ENCODE results near the gene ZNF763. TPM values are rescaled to one million over a fixed set of nuclear protein-coding genes. Genes with fewer than 3 reads are reported as not detected.
"Not testable (repeated sequence)": the region's sequence is repeated elsewhere in the genome, so short reads cannot be mapped to it uniquely, and the experiment has no call there.

Gene ZNF763
- polyA plus RNA-seq, 2 donors, result 1.1 to 2.7 TPM

GRCh38 chr19:11941361-11941887 is 23.4 kb upstream of the ZNF763 start:
- not testable (repeated sequence) for H3K27me3 ChIP-seq (ENCODE audit: control insufficient read depth in 1 of 2, insufficient read depth in 2 of 2, low read length in 2 of 2); H3K27ac ChIP-seq (ENCODE audit: low read depth in 2 of 2, low read length in 1 of 2); H3K4me1 ChIP-seq (ENCODE audit: control insufficient read depth in 2 of 2, insufficient read depth in 2 of 2, low read length in 1 of 2); H3K4me3 ChIP-seq (ENCODE audit: low read depth in 1 of 2, low read length in 2 of 2)
- WGBS, 2 donors, result 95 to 98% methylated on average over 27 to 29 of the region's 29 CpGs
- peaks cover 9 to 10% of the 10 kb centered on the region in 2 donors for H3K36me3 ChIP-seq (ENCODE audit: control insufficient read depth in 2 of 2, insufficient read depth in 2 of 2, low read length in 1 of 2)
- H3K9me3 ChIP-seq (ENCODE audit: control insufficient read depth in 2 of 2, insufficient read depth in 1 of 2, low read depth in 1 of 2, low read length in 1 of 2), result peaks cover 29 to 43% of the 10 kb centered on the region in 2 donors

- H3K27ac ChIP-seq (ENCODE audit: low read depth in 2 of 2, low read length in 1 of 2), result no peak overlapping the region
- H3K27me3 ChIP-seq (ENCODE audit: control insufficient read depth in 1 of 2, insufficient read depth in 2 of 2, low read length in 2 of 2), result no peaks in the 10 kb centered on the region
- peaks cover 31 to 47% of the 10 kb centered on the region in 2 donors for H3K9me3 ChIP-seq (ENCODE audit: control insufficient read depth in 2 of 2, insufficient read depth in 1 of 2, low read depth in 1 of 2, low read length in 1 of 2)
- no peaks in the 10 kb centered on the region for H3K4me1 ChIP-seq (ENCODE audit: control insufficient read depth in 2 of 2, insufficient read depth in 2 of 2, low read length in 1 of 2)
- WGBS, 2 donors, result 96 to 97% methylated on average over 10 of the region's 10 CpGs
- no peak overlapping the region for H3K4me3 ChIP-seq (ENCODE audit: low read depth in 1 of 2, low read length in 2 of 2)
- H3K36me3 ChIP-seq (ENCODE audit: control insufficient read depth in 2 of 2, insufficient read depth in 2 of 2, low read length in 1 of 2), result peaks cover 9 to 13% of the 10 kb centered on the region in 2 donors
Observed at GRCh38 chr19:11942008-11942842, 22.6 kb upstream of the ZNF763 start.

GRCh38 chr19:11942843-11943108 is 22.1 kb upstream of the ZNF763 start:
- no peaks in the 10 kb centered on the region for H3K27me3 ChIP-seq (ENCODE audit: control insufficient read depth in 1 of 2, insufficient read depth in 2 of 2, low read length in 2 of 2)
- peaks cover 31 to 50% of the 10 kb centered on the region in 2 donors for H3K9me3 ChIP-seq (ENCODE audit: control insufficient read depth in 2 of 2, insufficient read depth in 1 of 2, low read depth in 1 of 2, low read length in 1 of 2)
- H3K36me3 ChIP-seq (ENCODE audit: control insufficient read depth in 2 of 2, insufficient read depth in 2 of 2, low read length in 1 of 2), result peaks cover 12 to 16% of the 10 kb centered on the region in 2 donors
- no peaks in the 10 kb centered on the region for H3K4me1 ChIP-seq (ENCODE audit: control insufficient read depth in 2 of 2, insufficient read depth in 2 of 2, low read length in 1 of 2)
- H3K4me3 ChIP-seq (ENCODE audit: low read depth in 1 of 2, low read length in 2 of 2), result no peak overlapping the region
- no peak overlapping the region for H3K27ac ChIP-seq (ENCODE audit: low read depth in 2 of 2, low read length in 1 of 2)

- peaks cover 38 to 55% of the 10 kb centered on the region in 2 donors for H3K9me3 ChIP-seq (ENCODE audit: control insufficient read depth in 2 of 2, insufficient read depth in 1 of 2, low read depth in 1 of 2, low read length in 1 of 2)
- H3K4me1 ChIP-seq (ENCODE audit: control insufficient read depth in 2 of 2, insufficient read depth in 2 of 2, low read length in 1 of 2), result no peaks in the 10 kb centered on the region
- WGBS, 2 donors, result 95 to 97% methylated on average over 4 of the region's 4 CpGs
- no peak overlapping the region for H3K27ac ChIP-seq (ENCODE audit: low read depth in 2 of 2, low read length in 1 of 2)
- no peak overlapping the region for H3K4me3 ChIP-seq (ENCODE audit: low read depth in 1 of 2, low read length in 2 of 2)
- peaks cover 24 to 26% of the 10 kb centered on the region in 2 donors for H3K36me3 ChIP-seq (ENCODE audit: control insufficient read depth in 2 of 2, insufficient read depth in 2 of 2, low read length in 1 of 2)
- no peaks in the 10 kb centered on the region for H3K27me3 ChIP-seq (ENCODE audit: control insufficient read depth in 1 of 2, insufficient read depth in 2 of 2, low read length in 2 of 2)
Observed at GRCh38 chr19:11944656-11945055, 20.2 kb upstream of the ZNF763 start.

GRCh38 chr19:11948646-11949045 is 16.2 kb upstream of the ZNF763 start:
- H3K36me3 ChIP-seq (ENCODE audit: control insufficient read depth in 2 of 2, insufficient read depth in 2 of 2, low read length in 1 of 2), result peaks cover 20 to 26% of the 10 kb centered on the region in 2 donors

GRCh38 chr19:11949201-11949600 is 15.6 kb upstream of the ZNF763 start:
- H3K4me3 ChIP-seq (ENCODE audit: low read depth in 1 of 2, low read length in 2 of 2), result no peak overlapping the region
- no peaks in the 10 kb centered on the region for H3K27me3 ChIP-seq (ENCODE audit: control insufficient read depth in 1 of 2, insufficient read depth in 2 of 2, low read length in 2 of 2)
- no peak overlapping the region for H3K27ac ChIP-seq (ENCODE audit: low read depth in 2 of 2, low read length in 1 of 2)
- no peaks in the 10 kb centered on the region for H3K4me1 ChIP-seq (ENCODE audit: control insufficient read depth in 2 of 2, insufficient read depth in 2 of 2, low read length in 1 of 2)
- H3K9me3 ChIP-seq (ENCODE audit: control insufficient read depth in 2 of 2, insufficient read depth in 1 of 2, low read depth in 1 of 2, low read length in 1 of 2), result peaks cover 28 to 58% of the 10 kb centered on the region in 2 donors
- H3K36me3 ChIP-seq (ENCODE audit: control insufficient read depth in 2 of 2, insufficient read depth in 2 of 2, low read length in 1 of 2), result peaks cover 20 to 23% of the 10 kb centered on the region in 2 donors
- 96 to 97% methylated on average over 4 of the region's 4 CpGs for WGBS, 2 donors

More at GRCh38 chr19:11948646-11949045, 16.2 kb upstream of the ZNF763 start:
- no peak overlapping the region for H3K27ac ChIP-seq (ENCODE audit: low read depth in 2 of 2, low read length in 1 of 2)
- H3K4me3 ChIP-seq (ENCODE audit: low read depth in 1 of 2, low read length in 2 of 2), result no peak overlapping the region
- no peaks in the 10 kb centered on the region for H3K4me1 ChIP-seq (ENCODE audit: control insufficient read depth in 2 of 2, insufficient read depth in 2 of 2, low read length in 1 of 2)
- 97% methylated on average over 3 of the region's 3 CpGs for WGBS, 2 donors
- H3K27me3 ChIP-seq (ENCODE audit: control insufficient read depth in 1 of 2, insufficient read depth in 2 of 2, low read length in 2 of 2), result no peaks in the 10 kb centered on the region
- peaks cover 33 to 62% of the 10 kb centered on the region in 2 donors for H3K9me3 ChIP-seq (ENCODE audit: control insufficient read depth in 2 of 2, insufficient read depth in 1 of 2, low read depth in 1 of 2, low read length in 1 of 2)

GRCh38 chr19:11949614-11950080 is 15.2 kb upstream of the ZNF763 start:
- Histone ChIP-seq H3K9me3 (ENCODE audit: control insufficient read depth in 2 of 2, insufficient read depth in 1 of 2, low read depth in 1 of 2, low read length in 1 of 2) (peaks cover 31 to 57% of the 10 kb centered on the region in 2 donors), H3K36me3 (ENCODE audit: control insufficient read depth in 2 of 2, insufficient read depth in 2 of 2, low read length in 1 of 2) (peaks cover 20% of the 10 kb centered on the region in 2 donors)
- 98 to 100% methylated on average over 4 of the region's 4 CpGs for WGBS, 2 donors
- not testable (repeated sequence) for H3K27me3 ChIP-seq (ENCODE audit: control insufficient read depth in 1 of 2, insufficient read depth in 2 of 2, low read length in 2 of 2); H3K4me3 ChIP-seq (ENCODE audit: low read depth in 1 of 2, low read length in 2 of 2); H3K4me1 ChIP-seq (ENCODE audit: control insufficient read depth in 2 of 2, insufficient read depth in 2 of 2, low read length in 1 of 2); H3K27ac ChIP-seq (ENCODE audit: low read depth in 2 of 2, low read length in 1 of 2)

GRCh38 chr19:11950312-11950711 is 14.5 kb upstream of the ZNF763 start:
- 98% methylated on average over 5 of the region's 5 CpGs for WGBS, 2 donors
- H3K9me3 ChIP-seq (ENCODE audit: control insufficient read depth in 2 of 2, insufficient read depth in 1 of 2, low read depth in 1 of 2, low read length in 1 of 2), result peaks cover 26 to 54% of the 10 kb centered on the region in 2 donors
- H3K4me3 ChIP-seq (ENCODE audit: low read depth in 1 of 2, low read length in 2 of 2), result no peak overlapping the region
- peaks cover 17% of the 10 kb centered on the region in 2 donors for H3K36me3 ChIP-seq (ENCODE audit: control insufficient read depth in 2 of 2, insufficient read depth in 2 of 2, low read length in 1 of 2)
- H3K4me1 ChIP-seq (ENCODE audit: control insufficient read depth in 2 of 2, insufficient read depth in 2 of 2, low read length in 1 of 2), result no peaks in the 10 kb centered on the region
- H3K27me3 ChIP-seq (ENCODE audit: control insufficient read depth in 1 of 2, insufficient read depth in 2 of 2, low read length in 2 of 2), result no peaks in the 10 kb centered on the region
- H3K27ac ChIP-seq (ENCODE audit: low read depth in 2 of 2, low read length in 1 of 2), result no peak overlapping the region

- H3K27me3 ChIP-seq (ENCODE audit: control insufficient read depth in 1 of 2, insufficient read depth in 2 of 2, low read length in 2 of 2), result no peaks in the 10 kb centered on the region
- no peak overlapping the region for H3K4me3 ChIP-seq (ENCODE audit: low read depth in 1 of 2, low read length in 2 of 2)
- peaks cover 0 to 5% of the 10 kb centered on the region in 2 donors for H3K4me1 ChIP-seq (ENCODE audit: control insufficient read depth in 2 of 2, insufficient read depth in 2 of 2, low read length in 1 of 2)
- 39 to 40% methylated on average over 26 of the region's 26 CpGs for WGBS, 2 donors
- no peaks in the 10 kb centered on the region for H3K9me3 ChIP-seq (ENCODE audit: control insufficient read depth in 2 of 2, insufficient read depth in 1 of 2, low read depth in 1 of 2, low read length in 1 of 2)
- no peak overlapping the region for H3K27ac ChIP-seq (ENCODE audit: low read depth in 2 of 2, low read length in 1 of 2)
- no peaks in the 10 kb centered on the region for H3K36me3 ChIP-seq (ENCODE audit: control insufficient read depth in 2 of 2, insufficient read depth in 2 of 2, low read length in 1 of 2)
Observed at GRCh38 chr19:11963566-11964355, 1.1 kb upstream of the ZNF763 start.
